ENCODE results near the gene HMCN1. TPM values are rescaled to one million over a fixed set of nuclear protein-coding genes. Genes with fewer than 3 reads are reported as not detected.
"Not testable (repeated sequence)": the region's sequence is repeated elsewhere in the genome, so short reads cannot be mapped to it uniquely, and the experiment has no call there.

HMCN1 gene
- total RNA-seq, 1 donor from 2014 or later = 9.2 TPM

DNA sequence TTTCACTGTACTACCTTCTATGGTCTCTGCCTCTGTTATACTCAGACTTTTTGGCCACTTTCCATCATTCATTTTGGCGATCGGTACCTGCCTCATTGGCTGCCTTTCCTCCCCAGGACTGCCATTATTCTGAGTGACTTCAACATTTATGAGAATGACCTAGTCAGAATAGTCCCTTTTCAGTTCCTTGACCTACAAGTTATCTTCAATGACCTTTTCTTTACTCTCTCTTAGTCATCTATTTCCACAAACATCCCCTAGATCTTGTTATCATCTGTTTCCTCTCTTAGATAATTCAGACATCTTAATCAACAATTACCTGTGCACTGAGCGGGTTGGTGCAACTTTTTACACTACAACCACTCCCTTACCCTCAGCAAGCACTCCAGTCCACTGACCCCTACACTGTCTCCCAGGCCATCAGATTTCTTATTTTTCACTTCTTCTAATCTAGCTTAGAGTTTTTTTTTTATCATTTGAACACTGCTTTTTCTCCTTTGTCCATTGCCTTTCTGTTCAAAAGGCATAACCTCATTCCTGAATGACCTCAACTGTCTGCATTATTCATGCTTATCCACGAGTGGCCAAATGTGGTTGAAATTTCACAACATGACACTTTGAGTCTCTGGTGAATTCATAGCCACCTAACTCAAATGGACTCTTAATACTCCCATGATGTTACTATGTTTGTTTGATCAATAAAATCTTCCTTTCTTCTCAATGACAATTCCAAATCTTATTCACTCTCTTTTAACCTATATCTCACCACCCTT, 112.7 kb downstream of the HMCN1 start:
- no peak for DNase-seq (ENCODE audit: extremely low read depth, low read depth, low spot score)

DNA sequence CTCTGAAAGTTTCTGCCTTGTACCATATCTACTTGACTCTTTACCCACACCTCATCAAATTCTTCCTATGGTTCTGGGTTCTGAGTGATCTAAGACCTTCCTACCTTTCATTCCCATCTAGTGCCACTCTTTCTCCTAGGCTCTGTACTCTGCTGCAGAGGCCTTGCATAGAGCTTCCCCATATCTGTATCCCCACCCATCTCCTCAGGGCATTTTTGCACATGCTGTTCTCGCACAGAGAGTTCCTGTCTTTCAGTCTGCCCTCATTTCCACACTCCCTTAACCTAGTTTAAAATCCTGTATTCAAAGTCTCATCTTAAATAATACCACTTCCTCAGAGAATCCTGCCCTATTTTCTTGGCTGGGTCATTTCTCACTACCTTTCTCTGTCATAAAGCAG, 114.8 kb downstream of the HMCN1 start:
- no peak for DNase-seq (ENCODE audit: extremely low read depth, low read depth, low spot score)

DNA sequence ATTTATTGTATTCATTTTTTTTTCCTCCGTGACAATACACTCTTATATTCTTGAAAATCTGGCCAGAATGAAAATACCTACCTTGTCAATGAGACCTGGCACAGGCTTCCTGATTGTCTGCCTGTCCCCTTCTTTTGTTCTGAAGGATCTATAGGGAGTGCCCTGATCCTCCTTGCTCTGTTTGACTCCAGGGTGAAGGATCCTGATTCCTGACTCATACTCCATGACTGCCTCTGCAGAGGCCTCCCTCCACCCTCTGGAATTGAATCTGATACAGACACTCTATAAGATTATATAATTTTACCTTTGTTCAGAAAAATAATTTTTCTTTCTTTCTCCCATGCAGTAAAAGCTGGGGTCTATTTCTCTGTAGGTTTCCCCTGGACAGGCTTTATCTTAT, 116.2 kb downstream of the HMCN1 start:
- DNase-seq (ENCODE audit: extremely low read depth, low read depth, low spot score) = no peak

DNA sequence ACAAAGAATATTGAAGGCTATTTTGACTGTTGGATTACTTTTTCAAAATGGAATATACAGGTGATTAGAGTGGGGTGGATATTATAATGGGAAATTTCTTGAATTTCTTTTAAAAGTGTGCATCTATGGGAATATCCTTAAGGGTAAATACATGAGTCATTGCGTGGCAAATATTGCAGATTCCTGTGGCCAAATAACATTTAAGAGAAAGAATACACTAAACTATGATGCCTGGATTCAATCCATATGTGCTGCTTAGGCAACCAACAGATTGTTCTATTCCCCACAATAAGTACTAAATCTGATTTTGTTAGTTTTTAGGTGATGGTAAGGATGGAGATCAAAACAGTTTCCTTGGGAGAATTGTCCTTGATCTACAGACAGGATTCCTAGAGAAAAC, 119.5 kb downstream of the HMCN1 start:
- DNase-seq (ENCODE audit: extremely low read depth, low read depth, low spot score) = no peak

DNA sequence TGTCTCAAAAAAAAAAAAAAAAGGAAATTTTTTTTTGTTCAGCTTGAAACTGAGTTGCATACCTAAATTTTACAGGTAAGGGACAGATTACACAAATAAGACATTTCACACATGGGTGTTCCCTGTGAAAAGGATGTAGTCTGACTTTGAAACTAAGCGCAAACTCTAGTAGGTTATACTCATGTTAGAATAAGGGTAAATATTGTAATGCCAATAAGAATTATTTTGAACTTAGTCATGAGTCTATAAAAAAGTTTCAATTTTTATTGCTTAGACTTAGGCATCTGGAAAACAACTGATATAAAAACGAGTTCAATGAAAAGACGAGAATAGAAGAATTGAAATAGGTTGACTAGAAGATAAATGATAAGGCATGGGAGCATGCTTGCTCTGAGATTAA, 122.3 kb downstream of the HMCN1 start:
- DNase-seq (ENCODE audit: extremely low read depth, low read depth, low spot score) = no peak

DNA sequence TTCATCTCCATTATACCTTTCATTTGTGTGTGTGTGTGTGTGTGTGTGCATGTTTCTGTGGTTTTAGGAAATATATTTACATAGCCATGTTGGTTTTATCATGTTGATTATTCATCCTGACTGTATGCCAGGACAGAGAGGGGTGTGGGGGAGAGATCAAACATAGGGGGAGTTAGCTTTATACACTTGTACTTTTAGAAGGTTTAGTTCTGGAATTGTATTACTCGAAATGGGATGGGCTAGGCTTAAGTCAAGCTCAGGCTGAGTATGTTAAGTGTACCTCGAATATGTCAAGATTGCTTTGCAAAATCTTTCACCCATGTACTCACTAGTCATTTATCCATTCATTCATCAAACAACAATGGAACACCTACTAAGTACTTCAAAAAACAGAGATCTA, 123.3 kb downstream of the HMCN1 start:
- DNase-seq (ENCODE audit: extremely low read depth, low read depth, low spot score) = no peak

DNA sequence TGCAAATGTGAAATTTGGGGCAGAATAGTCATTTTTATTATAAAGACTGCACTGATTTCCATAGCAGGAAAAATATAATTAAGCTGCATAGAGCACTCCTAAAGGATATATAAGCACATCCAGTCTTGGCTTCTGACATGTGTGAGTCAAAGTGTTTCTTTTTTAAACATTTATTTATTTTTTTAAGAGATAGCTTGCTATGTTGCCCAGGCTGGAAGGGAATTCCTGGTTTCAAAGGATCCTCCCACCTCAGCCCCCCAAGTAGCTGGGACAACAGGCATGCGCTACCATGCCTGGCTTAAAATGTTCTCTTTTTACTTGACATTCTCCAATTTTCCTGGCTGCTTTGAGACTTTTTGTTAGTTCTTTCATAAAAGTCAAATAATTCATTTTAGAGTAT, 126.1 kb downstream of the HMCN1 start:
- no peak for DNase-seq (ENCODE audit: extremely low read depth, low read depth, low spot score)

DNA sequence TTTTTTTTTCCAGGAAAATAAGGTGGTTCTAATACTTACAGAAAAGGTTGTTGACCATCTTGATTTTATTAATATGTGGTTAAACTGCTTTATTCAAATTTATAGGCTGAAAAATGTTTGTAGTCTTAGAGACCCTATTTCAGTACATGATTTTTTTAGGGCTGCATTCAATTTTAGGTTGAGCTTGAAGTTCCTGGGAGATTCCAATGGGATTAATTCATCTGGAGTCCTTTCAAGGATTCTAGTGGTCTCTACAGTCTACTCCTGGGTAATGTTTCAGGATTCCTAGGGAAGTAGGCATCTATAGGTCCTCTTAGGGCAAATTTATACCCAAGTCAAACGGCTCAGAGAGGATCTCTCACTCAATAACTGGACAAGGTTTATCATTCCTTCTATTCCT, 126.7 kb downstream of the HMCN1 start:
- no peak for DNase-seq (ENCODE audit: extremely low read depth, low read depth, low spot score)

DNA sequence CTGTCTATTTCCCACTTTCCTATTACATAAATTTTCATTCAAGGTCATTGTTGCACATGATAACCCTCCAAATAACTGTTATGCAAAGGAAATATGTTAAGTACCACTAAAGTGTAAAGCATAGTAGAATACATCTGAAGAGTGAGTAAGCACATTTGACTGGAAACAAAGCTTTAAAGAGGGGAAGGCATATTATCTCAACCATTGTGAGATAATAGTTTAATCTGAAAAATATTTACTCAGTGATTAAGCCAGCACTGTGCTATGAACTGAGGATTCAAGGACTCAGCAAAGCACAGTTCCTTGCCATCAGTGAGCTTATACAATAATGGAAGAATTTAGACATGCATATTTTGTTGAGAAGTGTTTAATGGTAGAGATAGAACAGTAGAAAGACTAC, 127.4 kb downstream of the HMCN1 start:
- no peak for DNase-seq (ENCODE audit: extremely low read depth, low read depth, low spot score)

DNA sequence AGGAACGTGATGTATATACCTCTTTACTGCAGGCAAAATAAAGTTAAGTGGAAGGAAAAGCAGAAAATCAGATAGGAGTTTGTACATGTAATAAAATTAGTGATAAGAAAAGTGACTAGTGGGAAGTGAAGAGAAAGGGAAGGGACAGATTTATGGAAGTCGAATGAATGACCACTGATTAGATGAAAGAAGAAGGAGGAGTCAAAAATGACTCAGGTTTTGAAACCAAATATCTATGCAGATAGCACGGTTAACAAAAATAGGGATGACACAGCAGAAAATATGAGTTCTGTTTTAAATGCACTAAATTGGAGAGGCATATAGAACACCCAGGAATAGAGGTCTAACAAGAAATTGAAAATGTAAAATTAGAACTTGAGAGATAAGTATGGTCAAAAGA, 128.0 kb downstream of the HMCN1 start:
- DNase-seq (ENCODE audit: extremely low read depth, low read depth, low spot score) = no peak

DNA sequence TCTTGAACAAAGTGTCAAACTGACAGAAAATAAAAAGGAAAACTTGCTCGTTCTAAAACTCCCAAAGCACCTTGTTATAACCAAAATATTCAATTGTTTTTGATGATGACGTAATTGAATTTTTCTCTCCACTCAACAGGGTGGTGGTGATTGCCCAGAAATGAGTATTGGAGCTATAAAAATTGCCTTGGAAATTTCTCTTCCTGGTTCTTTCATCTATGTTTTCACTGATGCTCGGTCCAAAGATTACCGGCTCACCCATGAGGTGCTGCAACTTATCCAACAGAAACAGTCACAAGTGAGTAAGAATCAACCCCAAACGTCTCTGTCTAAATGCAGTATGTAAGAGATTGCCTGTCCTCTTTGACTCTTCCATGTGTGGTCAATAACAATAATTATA, 130.1 kb downstream of the HMCN1 start:
- no peak for DNase-seq (ENCODE audit: extremely low read depth, low read depth, low spot score)

DNA sequence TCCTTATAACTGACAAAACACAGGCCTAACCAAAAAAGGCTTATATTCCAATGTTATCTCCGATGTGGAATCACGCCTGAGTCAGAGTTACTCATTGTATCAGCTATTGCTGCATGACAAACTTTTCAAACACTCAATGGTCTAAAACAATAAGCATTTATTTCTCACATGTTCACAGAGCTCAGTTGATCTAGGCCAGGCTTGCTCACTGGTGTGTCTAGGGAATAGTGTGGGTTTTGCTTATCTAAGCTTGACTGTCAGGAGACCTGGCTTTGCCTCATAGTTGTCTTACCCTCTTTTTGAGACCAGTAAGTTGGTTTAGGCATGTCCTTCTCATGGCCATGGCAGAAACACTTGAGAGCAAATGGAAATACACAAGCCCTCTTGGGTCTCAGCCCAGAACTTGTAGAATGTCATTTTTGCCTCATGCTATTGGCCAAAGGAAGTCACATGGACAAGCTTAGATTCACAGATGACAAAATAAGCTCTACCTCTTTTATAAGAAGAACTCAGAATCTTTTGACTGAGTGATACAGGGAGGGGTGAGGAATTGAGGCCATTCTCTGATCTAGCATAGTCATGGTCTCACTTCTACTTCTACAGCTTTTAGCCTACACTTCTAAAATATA, 130.8 kb downstream of the HMCN1 start:
- DNase-seq (ENCODE audit: extremely low read depth, low read depth, low spot score) = no peak

DNA sequence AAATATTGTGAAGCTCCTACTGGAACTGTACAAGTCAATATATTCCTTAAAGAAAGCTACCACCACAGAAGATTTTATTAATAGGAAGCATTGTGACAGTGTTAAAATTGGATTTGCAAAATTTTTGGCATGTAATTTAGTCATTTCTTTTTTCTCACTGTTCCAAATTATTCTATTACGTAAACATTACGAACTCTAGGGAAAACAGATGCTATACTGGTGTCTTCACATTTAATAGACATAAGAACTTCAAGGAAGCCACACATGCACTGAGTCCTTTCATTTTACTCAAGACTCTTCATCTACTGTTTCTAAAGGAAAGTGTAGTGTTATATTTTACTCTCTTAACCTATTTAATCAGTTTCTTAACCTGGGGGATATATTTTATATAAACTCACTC, 135.4 kb downstream of the HMCN1 start:
- no peak for DNase-seq (ENCODE audit: extremely low read depth, low read depth, low spot score)

DNA sequence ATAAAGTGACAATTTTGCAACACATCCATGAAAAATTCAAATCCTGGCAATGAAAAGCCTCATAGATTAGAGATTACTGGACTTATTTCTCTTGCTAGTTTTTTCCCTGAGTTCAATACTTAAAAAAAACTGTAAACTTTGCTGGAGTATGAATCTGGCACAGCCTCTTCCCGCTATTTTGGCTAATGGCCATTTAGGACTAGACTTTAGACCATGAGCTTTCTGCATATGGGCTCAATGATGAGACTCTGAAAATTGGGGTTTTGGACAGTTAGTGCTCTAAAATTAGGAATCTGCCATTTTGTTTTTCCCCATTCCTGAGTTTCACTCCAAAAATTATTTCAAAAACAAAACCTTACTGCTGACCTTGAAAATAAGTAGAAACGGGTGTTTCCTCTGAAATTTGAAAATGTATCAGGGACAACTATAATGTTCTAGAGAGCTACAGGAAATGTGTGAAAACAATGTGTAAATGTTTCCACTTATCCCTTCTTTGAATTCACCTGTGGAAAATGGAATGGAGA, 137.5 kb downstream of the HMCN1 start:
- DNase-seq (ENCODE audit: extremely low read depth, low read depth, low spot score) = no peak

DNA sequence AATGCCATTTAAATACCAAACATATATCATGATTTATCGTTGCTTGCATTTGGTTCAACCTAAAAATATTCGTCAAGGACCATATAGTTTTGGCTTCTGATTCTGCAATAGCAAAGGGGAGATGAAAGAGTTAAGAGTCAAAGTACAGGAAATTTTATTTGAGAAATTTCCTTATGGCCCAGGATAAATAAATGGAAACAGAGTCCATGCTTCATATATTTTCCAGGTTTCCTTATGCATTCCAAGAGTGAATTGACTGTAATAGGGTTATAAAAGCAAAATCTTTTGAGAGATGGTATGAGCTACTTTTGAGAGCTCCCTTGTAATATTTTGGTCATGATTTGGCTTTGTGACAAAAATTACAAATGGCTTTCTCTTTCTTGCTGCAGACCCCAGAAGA, 140.1 kb downstream of the HMCN1 start:
- no peak for DNase-seq (ENCODE audit: extremely low read depth, low read depth, low spot score)

DNA sequence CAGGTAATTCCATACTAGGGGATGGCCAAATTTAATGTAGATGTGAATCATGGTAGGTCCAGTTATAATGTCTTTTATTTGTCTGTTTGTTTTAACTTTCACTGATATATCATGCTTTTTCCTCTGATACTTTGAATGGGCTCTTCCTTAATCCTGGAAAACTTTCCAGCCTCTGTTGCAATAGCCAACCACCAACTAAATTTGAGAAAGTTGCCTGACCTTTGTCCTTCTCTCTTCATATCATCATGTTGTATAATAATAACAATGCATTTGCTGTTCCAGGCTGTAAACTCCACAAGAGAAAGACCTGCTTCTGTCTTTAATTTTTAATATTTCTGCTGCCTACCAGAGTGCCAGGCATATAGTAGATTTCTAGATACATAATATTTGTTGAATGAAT, 146.1 kb downstream of the HMCN1 start:
- no peak for DNase-seq (ENCODE audit: extremely low read depth, low read depth, low spot score)

DNA sequence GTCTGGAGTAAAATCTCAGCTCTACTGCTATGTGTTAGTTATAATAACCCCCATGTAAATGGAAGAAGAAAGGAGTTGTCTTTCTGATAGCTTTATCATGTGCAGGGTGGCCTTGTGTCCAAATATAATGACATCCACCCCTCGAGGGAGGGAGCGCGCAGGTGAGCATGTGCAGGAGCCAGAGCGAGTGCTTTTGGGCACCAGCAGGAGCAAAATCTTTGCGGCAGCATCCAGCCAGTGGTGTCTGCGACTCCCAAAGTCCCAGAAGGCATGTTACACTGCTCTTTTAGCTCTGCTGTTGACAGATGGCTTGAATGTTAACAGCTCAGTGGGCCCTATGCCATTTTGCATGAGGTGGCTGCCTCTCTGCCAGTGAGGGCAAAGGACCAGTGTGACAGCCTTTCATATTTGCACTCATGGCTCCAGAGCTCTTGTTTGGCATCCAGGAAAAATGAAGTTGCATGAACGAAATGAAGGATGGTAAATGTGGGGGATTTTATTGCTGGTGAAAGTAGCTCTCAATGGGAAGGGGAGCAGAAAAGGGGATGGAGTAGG, 146.7 kb downstream of the HMCN1 start:
- DNase-seq (ENCODE audit: extremely low read depth, low read depth, low spot score) = no peak

DNA sequence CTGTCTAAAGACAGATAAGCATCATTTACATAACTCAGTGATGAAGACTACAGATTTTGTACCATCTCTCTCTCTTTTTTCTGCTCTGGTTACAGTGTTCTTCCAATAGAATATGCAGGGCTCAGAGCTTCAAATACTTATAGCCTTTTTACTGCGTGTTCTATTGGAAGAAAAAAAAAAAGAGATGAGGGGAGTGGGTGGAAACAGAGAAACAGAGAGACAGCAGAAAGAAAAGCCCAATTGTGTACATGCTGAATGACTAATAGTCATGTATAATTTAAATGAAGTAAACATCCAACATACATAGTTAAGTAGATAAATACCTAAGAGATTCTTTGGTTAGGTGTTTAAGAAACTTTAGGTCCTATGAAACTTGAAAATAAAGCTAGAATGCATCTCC, 151.9 kb downstream of the HMCN1 start:
- DNase-seq (ENCODE audit: extremely low read depth, low read depth, low spot score) = no peak

DNA sequence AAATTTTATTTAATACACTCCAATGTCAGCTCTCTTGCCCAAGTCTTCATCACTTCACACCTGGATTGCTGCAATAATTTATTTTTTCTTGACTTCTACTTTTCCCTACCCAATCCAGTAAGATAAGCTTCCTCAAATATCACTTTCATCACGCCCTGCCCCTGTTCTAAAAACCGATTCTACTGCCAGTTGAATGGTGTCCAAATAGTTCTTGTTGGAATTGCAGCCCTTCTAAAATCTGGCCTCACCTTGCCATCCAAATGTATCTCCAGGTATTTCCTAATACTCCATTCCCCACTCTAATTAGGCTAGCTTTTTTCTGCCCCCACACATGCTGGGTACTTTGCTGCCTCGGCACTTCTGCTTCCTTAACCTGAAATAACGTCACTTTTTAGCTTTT, 152.5 kb downstream of the HMCN1 start:
- DNase-seq (ENCODE audit: extremely low read depth, low read depth, low spot score) = no peak

DNA sequence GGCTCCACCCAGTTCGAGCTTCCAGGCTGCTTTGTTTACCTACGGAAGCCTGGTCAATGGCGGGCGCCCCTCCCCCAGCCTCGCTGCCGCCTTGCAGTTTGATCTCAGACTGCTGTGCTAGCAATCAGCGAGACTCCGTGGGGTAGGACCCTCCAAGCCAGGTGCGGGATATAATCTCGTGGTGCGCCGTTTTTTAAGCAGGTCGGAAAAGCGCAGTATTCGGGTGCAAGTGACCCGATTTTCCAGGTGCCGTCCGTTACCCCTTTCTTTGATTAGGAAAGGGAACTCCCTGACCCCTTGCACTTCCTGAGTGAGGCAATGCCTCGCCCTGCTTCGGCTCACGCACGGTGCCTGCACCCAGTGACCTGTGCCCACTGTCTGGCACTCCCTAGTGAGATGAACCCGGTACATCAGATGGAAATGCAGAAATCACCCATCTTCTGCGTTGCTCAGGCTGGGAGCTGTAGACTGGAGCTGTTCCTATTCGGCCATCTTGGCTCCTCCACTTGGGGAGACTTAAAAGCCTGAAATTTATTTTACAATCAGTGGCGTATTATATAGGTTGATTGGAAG, 158.7 kb downstream of the HMCN1 start:
- not testable (repeated sequence) for DNase-seq (ENCODE audit: extremely low read depth, low read depth, low spot score)

DNA sequence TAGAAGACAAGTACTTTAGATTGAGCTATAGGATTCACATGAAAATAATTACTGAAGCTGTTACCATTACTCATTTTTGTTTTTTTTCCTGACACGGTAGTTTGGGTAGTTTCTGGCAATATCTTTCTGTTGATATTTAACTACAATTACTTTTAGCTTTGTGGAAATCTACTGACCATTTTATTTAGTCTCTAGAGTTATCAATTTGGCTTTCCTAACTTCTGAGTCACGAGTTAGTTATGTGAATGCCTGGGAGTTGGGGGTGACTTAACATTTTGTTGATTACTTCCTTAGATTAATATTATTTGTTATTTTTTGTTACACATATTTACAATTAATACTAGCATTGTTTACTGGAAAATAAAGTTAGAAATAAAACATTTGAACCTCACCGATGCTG, 160.6 kb downstream of the HMCN1 start:
- DNase-seq (ENCODE audit: extremely low read depth, low read depth, low spot score) = peak; percentile 9
